Glutamatergic neuron (in vitro differentiated cells): ENCODE data around the gene SELENOP. TPM values are rescaled to one million over a fixed set of nuclear protein-coding genes. Genes with fewer than 3 reads are reported as not detected.
A peak's percentile ranks its signal among the peaks of the same experiment; 100 is the strongest.

Source experiments
- DNase-seq: peaks from one replicate; pipeline ENCODE4 v3.0.0; 2022
- H3K27ac Mint-ChIP-seq: one replicate; pipeline ENCODE4 v1.8.0; 2020; ENCODE audit warnings: mild to moderate bottlenecking, mixed read lengths, inconsistent platforms; ENCODE audit not compliant: unreplicated experiment
- H3K27me3 Mint-ChIP-seq: one replicate; pipeline ENCODE4 v1.8.0; 2020; ENCODE audit warnings: mild to moderate bottlenecking, moderate library complexity, mixed read lengths, inconsistent platforms; ENCODE audit not compliant: unreplicated experiment
- H3K36me3 Mint-ChIP-seq: one replicate; pipeline ENCODE4 v1.8.0; 2020; ENCODE audit warnings: mild to moderate bottlenecking, mixed read lengths, inconsistent platforms; ENCODE audit not compliant: unreplicated experiment
- H3K4me1 Mint-ChIP-seq: one replicate; pipeline ENCODE4 v1.8.0; 2020; ENCODE audit warnings: mild to moderate bottlenecking, low read depth, mixed read lengths, inconsistent platforms; ENCODE audit not compliant: unreplicated experiment
- H3K4me3 Mint-ChIP-seq: one replicate; pipeline ENCODE4 v1.8.0; 2020; ENCODE audit warnings: mild to moderate bottlenecking, mixed read lengths, inconsistent platforms; ENCODE audit not compliant: unreplicated experiment
- H3K9me3 Mint-ChIP-seq: one replicate; pipeline ENCODE4 v1.8.0; 2020; ENCODE audit warnings: mild to moderate bottlenecking, moderate library complexity, mixed read lengths, inconsistent platforms; ENCODE audit not compliant: unreplicated experiment
- CTCF ChIP-seq: fragments of 200-600 bp; sonication (generic); IDR thresholded peaks from one replicate; pipeline ENCODE4 v1.5.0; 2021; ENCODE audit not compliant: partially characterized antibody, unreplicated experiment
- total RNA-seq: library from RNA; stranded (reverse); fragmentation: NEBNext Ultra II Directional; extraction: Animal tissue kit (Norgen Biotek cat#: 25700); gene quantifications from one replicate; pipeline ENCODE4 v1.2.1, GENCODE V29; 2021; ENCODE audit not compliant: unreplicated experiment

SELENOP gene
- total RNA-seq, 1 donor from 2014 or later, result 0.61 TPM

- no peak overlapping the region for H3K27ac Mint-ChIP-seq
- DNase-seq, result no peak
- peaks cover 3% of the 10 kb centered on the region for H3K4me1 Mint-ChIP-seq
- no peaks in the 10 kb centered on the region for H3K9me3 Mint-ChIP-seq
- H3K36me3 Mint-ChIP-seq, result no peaks in the 10 kb centered on the region
- no peak overlapping the region for H3K4me3 Mint-ChIP-seq
- no peak for TF ChIP-seq CTCF
- H3K27me3 Mint-ChIP-seq, result peaks cover 2% of the 10 kb centered on the region
Measured at GRCh38 chr5:42768106-42768504, 43.6 kb downstream of the SELENOP start.

- Mint-ChIP-seq H3K4me3 (no peak overlapping the region), H3K27ac (no peak overlapping the region), H3K9me3 (no peaks in the 10 kb centered on the region), H3K27me3 (peaks cover 2% of the 10 kb centered on the region), H3K36me3 (no peaks in the 10 kb centered on the region), H3K4me1 (peaks cover under 1% of the 10 kb centered on the region)
- peak; percentile 55 for TF ChIP-seq CTCF
- DNase-seq, result no peak
Measured at GRCh38 chr5:42767491-42768105, 44.1 kb downstream of the SELENOP start.

GRCh38 chr5:42761791-42762190 is 49.9 kb downstream of the SELENOP start:
- H3K9me3 Mint-ChIP-seq, result peaks cover 5% of the 10 kb centered on the region
- no peaks in the 10 kb centered on the region for H3K36me3 Mint-ChIP-seq
- H3K27me3 Mint-ChIP-seq, result peaks cover 2% of the 10 kb centered on the region
- no peak for DNase-seq
- H3K4me1 Mint-ChIP-seq, result peaks cover 2% of the 10 kb centered on the region
- no peak overlapping the region for H3K27ac Mint-ChIP-seq
- no peak for TF ChIP-seq CTCF
- no peak overlapping the region for H3K4me3 Mint-ChIP-seq

- Mint-ChIP-seq H3K9me3 (peaks cover 7% of the 10 kb centered on the region), H3K27ac (no peak overlapping the region), H3K27me3 (peaks cover 2% of the 10 kb centered on the region), H3K4me3 (no peak overlapping the region), H3K4me1 (peaks cover 2% of the 10 kb centered on the region), H3K36me3 (no peaks in the 10 kb centered on the region)
- no peak for TF ChIP-seq CTCF
- DNase-seq, result no peak
Measured at GRCh38 chr5:42760426-42760825, 51.3 kb downstream of the SELENOP start.

GRCh38 chr5:42759456-42759855 is 52.2 kb downstream of the SELENOP start:
- H3K4me1 Mint-ChIP-seq, result peaks cover 2% of the 10 kb centered on the region
- TF ChIP-seq CTCF, result no peak
- no peaks in the 10 kb centered on the region for H3K36me3 Mint-ChIP-seq
- H3K27me3 Mint-ChIP-seq, result no peaks in the 10 kb centered on the region
- peaks cover 7% of the 10 kb centered on the region for H3K9me3 Mint-ChIP-seq
- no peak overlapping the region for H3K27ac Mint-ChIP-seq
- H3K4me3 Mint-ChIP-seq, result no peak overlapping the region
- no peak for DNase-seq
